ENCODE results near the gene COG5.

The COG5 gene

DNA sequence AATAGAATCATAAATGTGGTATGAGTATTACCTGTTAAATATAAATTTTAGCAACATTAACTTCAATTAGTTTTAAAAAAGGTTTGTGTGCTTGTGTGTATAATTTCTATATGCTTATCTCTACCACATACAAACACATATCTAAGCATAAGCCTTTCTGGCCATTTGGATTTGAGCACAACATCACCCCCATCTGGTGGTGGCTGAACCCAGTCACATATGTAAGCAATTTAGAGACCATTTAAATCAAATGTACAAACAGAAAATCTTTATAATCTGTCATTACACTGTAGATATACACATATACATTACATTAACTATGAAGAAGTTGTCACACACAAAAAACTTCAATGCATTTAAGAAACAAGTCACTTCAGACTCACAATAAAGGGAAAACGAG lies 62.1 kb downstream of the COG5 start:
- Histone ChIP-seq H3K4me1 (peaks cover 3% of the 10 kb centered on the region), H3K9me3 (ENCODE audit: control insufficient read depth, low read length) (no peaks in the 10 kb centered on the region), H2AFZ (no peak overlapping the region), H3K4me3 (ENCODE audit: low read depth, low read length) (no peak overlapping the region), H3K27ac (no peak overlapping the region), H3K27me3 (ENCODE audit: control insufficient read depth, insufficient read depth, low read length) (no peaks in the 10 kb centered on the region), H3K36me3 (ENCODE audit: control insufficient read depth, insufficient read depth, low read length) (peaks cover 4% of the 10 kb centered on the region), H3K79me2 (peaks cover 16% of the 10 kb centered on the region), H3K4me2 (ENCODE audit: low read length) (no peak overlapping the region), H3K9ac (no peak overlapping the region)
- TF ChIP-seq, protein P1, sequence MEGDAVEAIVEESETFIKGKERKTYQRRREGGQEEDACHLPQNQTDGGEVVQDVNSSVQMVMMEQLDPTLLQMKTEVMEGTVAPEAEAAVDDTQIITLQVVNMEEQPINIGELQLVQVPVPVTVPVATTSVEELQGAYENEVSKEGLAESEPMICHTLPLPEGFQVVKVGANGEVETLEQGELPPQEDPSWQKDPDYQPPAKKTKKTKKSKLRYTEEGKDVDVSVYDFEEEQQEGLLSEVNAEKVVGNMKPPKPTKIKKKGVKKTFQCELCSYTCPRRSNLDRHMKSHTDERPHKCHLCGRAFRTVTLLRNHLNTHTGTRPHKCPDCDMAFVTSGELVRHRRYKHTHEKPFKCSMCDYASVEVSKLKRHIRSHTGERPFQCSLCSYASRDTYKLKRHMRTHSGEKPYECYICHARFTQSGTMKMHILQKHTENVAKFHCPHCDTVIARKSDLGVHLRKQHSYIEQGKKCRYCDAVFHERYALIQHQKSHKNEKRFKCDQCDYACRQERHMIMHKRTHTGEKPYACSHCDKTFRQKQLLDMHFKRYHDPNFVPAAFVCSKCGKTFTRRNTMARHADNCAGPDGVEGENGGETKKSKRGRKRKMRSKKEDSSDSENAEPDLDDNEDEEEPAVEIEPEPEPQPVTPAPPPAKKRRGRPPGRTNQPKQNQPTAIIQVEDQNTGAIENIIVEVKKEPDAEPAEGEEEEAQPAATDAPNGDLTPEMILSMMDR (IDR thresholded peaks at IDR 0.05): no peak

DNA sequence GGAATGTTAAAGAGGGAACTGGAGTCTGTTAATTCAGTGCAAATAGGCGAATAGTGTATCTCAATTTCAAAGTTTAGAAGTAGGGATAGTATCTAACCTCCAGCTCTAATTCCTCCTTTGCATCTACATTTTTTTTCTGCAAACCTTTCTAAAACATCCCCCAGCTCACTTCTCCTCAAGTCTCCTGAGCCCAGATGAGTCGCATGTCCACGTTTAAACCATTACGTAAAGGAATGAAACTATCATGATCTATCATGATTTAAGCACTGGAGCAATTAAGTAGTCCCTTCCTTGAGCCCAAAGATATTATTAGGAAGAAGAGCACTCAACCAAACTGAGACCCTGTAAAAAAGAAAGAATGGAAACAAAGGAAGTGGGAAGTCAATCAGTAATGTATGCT lies 64.0 kb downstream of the COG5 start:
- H3K4me1 ChIP-seq: no peaks in the 10 kb centered on the region
- no peaks in the 10 kb centered on the region for H3K27me3 ChIP-seq (ENCODE audit: control insufficient read depth, insufficient read depth, low read length)
- no peak overlapping the region for H3K9ac ChIP-seq
- H3K27ac ChIP-seq: no peak overlapping the region
- H3K9me3 ChIP-seq (ENCODE audit: control insufficient read depth, low read length): no peaks in the 10 kb centered on the region
- H3K4me3 ChIP-seq (ENCODE audit: low read depth, low read length): no peak overlapping the region
- TF ChIP-seq, protein P1 (IDR thresholded peaks at IDR 0.05): no peak
- peaks cover 11% of the 10 kb centered on the region for H3K79me2 ChIP-seq
- no peak overlapping the region for H2AFZ ChIP-seq
- H3K4me2 ChIP-seq (ENCODE audit: low read length): no peak overlapping the region
- H3K36me3 ChIP-seq (ENCODE audit: control insufficient read depth, insufficient read depth, low read length): peaks cover 4% of the 10 kb centered on the region

DNA sequence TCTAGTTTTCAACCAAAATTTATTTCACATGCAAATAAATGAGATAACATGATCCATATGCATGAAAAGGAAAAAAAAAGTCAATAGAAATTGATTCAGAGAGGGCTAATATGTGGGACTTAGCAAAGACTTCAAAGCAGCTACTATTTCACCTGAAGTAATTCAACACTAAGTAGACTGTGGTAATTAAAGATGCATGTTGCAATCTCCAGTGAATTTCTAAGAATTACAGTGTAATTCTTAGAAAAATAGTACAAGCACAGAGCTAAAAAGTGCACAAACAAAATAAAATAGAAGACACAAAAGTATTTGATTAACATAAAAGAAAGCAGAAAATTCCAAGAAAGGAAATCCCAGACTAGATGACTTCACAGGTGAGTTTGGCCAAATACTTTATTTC lies 68.2 kb downstream of the COG5 start:
- TF ChIP-seq, protein P1 (IDR thresholded peaks at IDR 0.05): no peak
- no peaks in the 10 kb centered on the region for H3K4me1 ChIP-seq

DNA sequence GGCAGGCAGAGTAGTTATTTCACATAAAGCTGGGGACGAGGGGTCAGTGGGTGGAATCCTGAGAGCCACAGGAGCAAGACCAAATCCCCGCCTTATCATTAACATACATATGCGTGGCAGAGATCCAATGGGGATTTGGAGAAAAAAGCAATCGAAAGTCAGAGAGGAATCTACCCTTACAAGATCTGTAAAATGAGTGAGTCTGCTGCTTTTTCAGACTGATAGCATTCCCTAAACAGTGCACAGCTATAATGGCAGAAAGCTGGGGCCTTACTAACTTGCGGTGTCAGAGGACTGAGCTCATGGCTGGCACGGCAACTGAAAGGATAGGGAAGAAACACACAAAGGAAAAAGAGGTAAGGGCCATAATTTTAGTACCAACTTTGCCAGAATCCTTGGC lies 68.8 kb downstream of the COG5 start:
- no peaks in the 10 kb centered on the region for H3K27me3 ChIP-seq (ENCODE audit: control insufficient read depth, insufficient read depth, low read length)
- TF ChIP-seq, protein P1 (IDR thresholded peaks at IDR 0.05): no peak
- H3K79me2 ChIP-seq: peaks cover 11% of the 10 kb centered on the region
- no peak overlapping the region for H3K4me3 ChIP-seq (ENCODE audit: low read depth, low read length)
- no peak overlapping the region for H3K4me2 ChIP-seq (ENCODE audit: low read length)
- H2AFZ ChIP-seq: no peak overlapping the region
- no peaks in the 10 kb centered on the region for H3K9me3 ChIP-seq (ENCODE audit: control insufficient read depth, low read length)
- no peak overlapping the region for H3K9ac ChIP-seq
- no peaks in the 10 kb centered on the region for H3K36me3 ChIP-seq (ENCODE audit: control insufficient read depth, insufficient read depth, low read length)
- no peaks in the 10 kb centered on the region for H3K4me1 ChIP-seq
- H3K27ac ChIP-seq: no peak overlapping the region

More for the DNA sequence above, 68.2 kb downstream of the COG5 start:
- H3K4me3 ChIP-seq (ENCODE audit: low read depth, low read length): no peak overlapping the region
- no peak overlapping the region for H2AFZ ChIP-seq
- H3K4me2 ChIP-seq (ENCODE audit: low read length): no peak overlapping the region
- no peaks in the 10 kb centered on the region for H3K9me3 ChIP-seq (ENCODE audit: control insufficient read depth, low read length)
- no peak overlapping the region for H3K9ac ChIP-seq
- H3K27me3 ChIP-seq (ENCODE audit: control insufficient read depth, insufficient read depth, low read length): no peaks in the 10 kb centered on the region
- no peak overlapping the region for H3K27ac ChIP-seq
- H3K36me3 ChIP-seq (ENCODE audit: control insufficient read depth, insufficient read depth, low read length): no peaks in the 10 kb centered on the region
- peaks cover 11% of the 10 kb centered on the region for H3K79me2 ChIP-seq

DNA sequence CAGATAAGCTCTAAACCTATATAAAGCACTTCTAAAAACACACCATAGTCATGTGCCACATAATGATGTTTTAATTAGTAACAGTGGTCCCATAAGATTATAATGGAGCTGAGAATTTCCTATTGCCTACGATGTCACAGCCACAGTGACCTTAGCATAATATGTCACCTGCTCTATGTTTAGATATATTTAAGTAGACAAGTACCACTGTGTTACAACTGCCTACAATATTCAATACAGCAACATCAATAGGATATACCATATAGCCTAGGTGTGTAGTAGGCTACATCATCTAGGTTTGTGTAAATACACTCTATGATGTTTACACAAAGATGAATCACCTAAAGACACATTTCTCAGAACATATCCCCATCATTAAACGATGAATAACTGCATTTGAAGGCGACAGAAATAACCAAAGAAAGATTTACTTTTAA lies 69.4 kb downstream of the COG5 start:
- no peaks in the 10 kb centered on the region for H3K9me3 ChIP-seq (ENCODE audit: control insufficient read depth, low read length)
- no peaks in the 10 kb centered on the region for H3K36me3 ChIP-seq (ENCODE audit: control insufficient read depth, insufficient read depth, low read length)
- no peak overlapping the region for H3K4me2 ChIP-seq (ENCODE audit: low read length)
- no peaks in the 10 kb centered on the region for H3K27me3 ChIP-seq (ENCODE audit: control insufficient read depth, insufficient read depth, low read length)
- no peak overlapping the region for H3K27ac ChIP-seq
- no peak overlapping the region for H3K9ac ChIP-seq
- no peak overlapping the region for H3K4me3 ChIP-seq (ENCODE audit: low read depth, low read length)
- TF ChIP-seq, protein P1 (IDR thresholded peaks at IDR 0.05): no peak
- no peak overlapping the region for H2AFZ ChIP-seq
- H3K4me1 ChIP-seq: no peaks in the 10 kb centered on the region
- H3K79me2 ChIP-seq: peaks cover 8% of the 10 kb centered on the region

Measured in parathyroid adenoma (tissue), 2 donors.